PFSK-1 (cell line): ENCODE results near the gene RUNX3.

Experiments used
- POLR2AphosphoS5 ChIP-seq: IDR thresholded peaks from 2 replicates; pipeline ENCODE4 v1.6.1; 2012; ENCODE audit warnings: low read depth, mild to moderate bottlenecking, control low read depth, low read length, moderate library complexity
- SIN3A ChIP-seq: IDR thresholded peaks from 2 replicates; pipeline ENCODE4 v1.6.1; 2012; ENCODE audit warnings: mild to moderate bottlenecking, low read length, moderate library complexity, borderline replicate concordance; ENCODE audit not compliant: insufficient read depth
- TAF1 ChIP-seq: IDR thresholded peaks from 2 replicates; pipeline ENCODE4 v1.6.1; 2012; ENCODE audit warnings: low read length, control low read depth, borderline replicate concordance; ENCODE audit not compliant: insufficient read depth
- TF ChIP-seq, protein P1 (sequence below), 2 experiments: IDR thresholded peaks; 2 replicates each; pipeline versions ENCODE4 v1.6.1 to v1.8.0; 2011 to 2012; ENCODE audit warnings: low read depth in 2 of 2, low read length in 2 of 2, control low read depth in 1 of 2, inconsistent platforms in 1 of 2, mild to moderate bottlenecking in 1 of 2, moderate library complexity in 1 of 2; ENCODE audit not compliant: insufficient read depth in 1 of 2

DNA sequence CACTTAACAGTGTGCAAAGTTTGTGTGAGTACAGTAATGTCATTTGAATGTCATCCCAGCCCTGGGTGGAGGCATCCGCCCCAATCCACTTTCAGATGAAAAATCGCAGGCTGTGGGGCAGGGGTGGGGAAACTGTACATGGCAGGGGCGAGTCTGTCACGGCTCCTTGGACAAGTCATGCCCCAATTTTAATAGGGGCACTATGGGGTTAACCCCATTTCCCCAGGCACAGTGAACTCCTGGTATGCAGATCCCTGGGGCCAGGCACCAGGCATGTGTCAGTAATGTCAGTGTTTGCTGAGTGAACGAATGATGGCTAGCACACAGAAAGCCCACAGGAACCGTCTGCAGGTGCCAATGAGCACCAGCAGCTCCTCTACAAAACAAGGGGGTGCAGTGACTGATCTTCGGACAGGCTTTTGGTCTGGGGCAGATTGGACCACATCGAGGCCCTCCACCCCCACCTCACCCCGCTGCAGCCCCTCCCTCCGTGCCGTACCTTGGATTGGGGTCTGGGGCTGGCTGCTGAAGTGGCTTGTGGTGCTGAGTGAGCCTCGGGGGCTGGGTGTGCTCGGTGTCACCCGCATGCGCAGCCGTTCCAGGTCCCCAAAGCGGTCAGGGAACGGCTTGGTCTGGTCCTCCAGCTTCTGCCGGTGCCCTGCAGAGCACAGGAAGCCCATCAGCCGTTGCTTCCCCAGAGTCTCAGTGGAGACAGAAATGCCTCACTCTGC, 23.2 kb downstream of the RUNX3 start:
- TF ChIP-seq POLR2AphosphoS5, result no peak
- TF ChIP-seq, protein P1, sequence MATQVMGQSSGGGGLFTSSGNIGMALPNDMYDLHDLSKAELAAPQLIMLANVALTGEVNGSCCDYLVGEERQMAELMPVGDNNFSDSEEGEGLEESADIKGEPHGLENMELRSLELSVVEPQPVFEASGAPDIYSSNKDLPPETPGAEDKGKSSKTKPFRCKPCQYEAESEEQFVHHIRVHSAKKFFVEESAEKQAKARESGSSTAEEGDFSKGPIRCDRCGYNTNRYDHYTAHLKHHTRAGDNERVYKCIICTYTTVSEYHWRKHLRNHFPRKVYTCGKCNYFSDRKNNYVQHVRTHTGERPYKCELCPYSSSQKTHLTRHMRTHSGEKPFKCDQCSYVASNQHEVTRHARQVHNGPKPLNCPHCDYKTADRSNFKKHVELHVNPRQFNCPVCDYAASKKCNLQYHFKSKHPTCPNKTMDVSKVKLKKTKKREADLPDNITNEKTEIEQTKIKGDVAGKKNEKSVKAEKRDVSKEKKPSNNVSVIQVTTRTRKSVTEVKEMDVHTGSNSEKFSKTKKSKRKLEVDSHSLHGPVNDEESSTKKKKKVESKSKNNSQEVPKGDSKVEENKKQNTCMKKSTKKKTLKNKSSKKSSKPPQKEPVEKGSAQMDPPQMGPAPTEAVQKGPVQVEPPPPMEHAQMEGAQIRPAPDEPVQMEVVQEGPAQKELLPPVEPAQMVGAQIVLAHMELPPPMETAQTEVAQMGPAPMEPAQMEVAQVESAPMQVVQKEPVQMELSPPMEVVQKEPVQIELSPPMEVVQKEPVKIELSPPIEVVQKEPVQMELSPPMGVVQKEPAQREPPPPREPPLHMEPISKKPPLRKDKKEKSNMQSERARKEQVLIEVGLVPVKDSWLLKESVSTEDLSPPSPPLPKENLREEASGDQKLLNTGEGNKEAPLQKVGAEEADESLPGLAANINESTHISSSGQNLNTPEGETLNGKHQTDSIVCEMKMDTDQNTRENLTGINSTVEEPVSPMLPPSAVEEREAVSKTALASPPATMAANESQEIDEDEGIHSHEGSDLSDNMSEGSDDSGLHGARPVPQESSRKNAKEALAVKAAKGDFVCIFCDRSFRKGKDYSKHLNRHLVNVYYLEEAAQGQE (IDR thresholded peaks at IDR 0.05; ENCODE audit: insufficient read depth in 1 of 2, low read depth in 2 of 2, low read length in 2 of 2), result no peak
- TF ChIP-seq SIN3A, result no peak
- no peak for TF ChIP-seq TAF1
